ENCODE measurements around the gene C12orf57.
A peak's percentile ranks its signal among the peaks of the same experiment; 100 is the strongest.

Gene C12orf57

DNA sequence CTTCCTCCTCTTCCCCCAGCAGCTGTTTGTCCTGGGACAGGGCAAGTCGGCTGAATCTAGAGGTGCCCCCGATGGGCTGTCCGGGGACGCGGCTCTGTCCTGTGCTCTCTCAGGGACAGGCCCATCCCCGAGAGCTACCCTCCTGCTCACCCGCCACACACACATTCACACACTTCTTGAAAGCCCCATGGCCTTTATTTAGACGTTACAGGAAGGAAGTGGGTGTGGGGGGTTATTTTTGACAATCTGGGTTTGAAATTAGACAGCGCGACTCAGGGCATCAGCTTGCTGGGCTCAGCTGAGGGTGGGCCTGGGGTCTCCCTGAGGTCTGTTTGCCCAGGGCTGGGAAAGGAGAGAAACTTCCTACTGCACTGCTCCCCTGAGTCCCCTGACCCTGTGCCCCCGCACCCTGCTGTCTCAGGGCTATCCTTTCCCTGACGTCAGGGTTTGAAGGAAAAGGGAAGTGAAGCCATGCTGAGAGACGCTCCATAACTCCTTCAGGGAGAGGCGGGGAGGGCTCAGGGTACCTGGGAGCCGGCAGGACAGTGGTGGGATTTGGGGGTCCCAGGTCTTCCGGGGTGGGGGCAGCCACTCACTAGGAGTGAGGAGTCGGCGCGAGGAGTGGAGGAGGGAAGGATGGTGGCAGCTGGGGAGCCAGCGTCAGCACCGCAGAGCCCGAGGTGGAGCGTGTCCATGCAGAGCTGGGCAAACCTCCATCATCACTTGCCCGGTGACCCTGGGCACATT, 15.4 kb downstream of the C12orf57 start:
- ChIA-PET POLR2A (interaction anchor here (0.9 to 13.3 kb wide), 5 partner anchors 13 to 94 kb away, joined by 3 to 450 read pairs (median 4); partner anchors contain the start of genes C12orf57 and RNU7-1), CTCF (interaction anchor here (1.0 kb wide), 1 partner anchor 34 kb away, joined by 8 read pairs; no protein-coding TSS in a partner anchor)
- no peak for DNase-seq (ENCODE audit: extremely low spot score)
- TF ChIP-seq SUZ12 (IDR thresholded peaks at IDR 0.05), result no peak
- no peak for TF ChIP-seq HDGF (IDR thresholded peaks at IDR 0.05; ENCODE audit: borderline replicate concordance)
- TF ChIP-seq L3MBTL2 (conservative IDR thresholded peaks at IDR 0.05), result no peak
- TF ChIP-seq FOXA1 (IDR thresholded peaks at IDR 0.05), result no peak
- no peak for TF ChIP-seq FOXM1 (IDR thresholded peaks at IDR 0.05; ENCODE audit: borderline replicate concordance)
- no peak for TF ChIP-seq PKNOX1 (IDR thresholded peaks at IDR 0.05)
- TF ChIP-seq ELF4 (IDR thresholded peaks at IDR 0.05), result no peak

GRCh38 chr12:6959805-6960592, 16.2 kb downstream of the C12orf57 start:
- DNase-seq (ENCODE audit: extremely low spot score), result no peak
- ChIA-PET POLR2A (interaction anchor here (1.2 to 13.3 kb wide), 10 partner anchors 8 to 207 kb away, joined by 3 to 450 read pairs (median 12); partner anchors contain the start of genes C12orf57, CDCA3, MLF2 and PTPN6), CTCF (interaction anchor here (0.6 to 2.7 kb wide), 3 partner anchors 14 to 84 kb away, joined by 3 to 47 read pairs (median 9); partner anchors contain the start of genes C12orf57 and RNU7-1)
- no peak for TF ChIP-seq ARNT (IDR thresholded peaks at IDR 0.05)
- no peak for TF ChIP-seq TARDBP (IDR thresholded peaks at IDR 0.05)
- no peak for TF ChIP-seq HDGF (IDR thresholded peaks at IDR 0.05; ENCODE audit: borderline replicate concordance)
- no peak for TF ChIP-seq FOXA1 (IDR thresholded peaks at IDR 0.05)
- no peak for TF ChIP-seq ELF4 (IDR thresholded peaks at IDR 0.05)
- no peak for TF ChIP-seq SUZ12 (IDR thresholded peaks at IDR 0.05)
- no peak for TF ChIP-seq SP1 (IDR thresholded peaks at IDR 0.05)
- TF ChIP-seq CTBP1 (IDR thresholded peaks at IDR 0.05; ENCODE audit: borderline replicate concordance), result no peak
- TF ChIP-seq LEF1 (IDR thresholded peaks at IDR 0.05; ENCODE audit: borderline replicate concordance), result no peak
- no peak for TF ChIP-seq BHLHE40 (IDR thresholded peaks at IDR 0.05; ENCODE audit: borderline replicate concordance)
- TF ChIP-seq PKNOX1 (IDR thresholded peaks at IDR 0.05), result no peak
- TF ChIP-seq FOXK2 (IDR thresholded peaks at IDR 0.05), result no peak
- TF ChIP-seq NFRKB (IDR thresholded peaks at IDR 0.05), result no peak
- no peak for TF ChIP-seq FOXM1 (IDR thresholded peaks at IDR 0.05; ENCODE audit: borderline replicate concordance)
- TF ChIP-seq L3MBTL2 (conservative IDR thresholded peaks at IDR 0.05), result no peak
- TF ChIP-seq ZNF384 (IDR thresholded peaks at IDR 0.05), result no peak

GRCh38 chr12:6960593-6961277, 16.9 kb downstream of the C12orf57 start:
- no peak for DNase-seq (ENCODE audit: extremely low spot score)
- no peak for TF ChIP-seq HDGF (IDR thresholded peaks at IDR 0.05; ENCODE audit: borderline replicate concordance)
- no peak for TF ChIP-seq ELF4 (IDR thresholded peaks at IDR 0.05)
- no peak for TF ChIP-seq FOXA1 (IDR thresholded peaks at IDR 0.05)
- no peak for TF ChIP-seq TARDBP (IDR thresholded peaks at IDR 0.05)
- TF ChIP-seq BHLHE40 (IDR thresholded peaks at IDR 0.05; ENCODE audit: borderline replicate concordance), result no peak
- no peak for TF ChIP-seq PKNOX1 (IDR thresholded peaks at IDR 0.05)
- TF ChIP-seq LEF1 (IDR thresholded peaks at IDR 0.05; ENCODE audit: borderline replicate concordance), result no peak
- TF ChIP-seq CTBP1 (IDR thresholded peaks at IDR 0.05; ENCODE audit: borderline replicate concordance), result no peak
- no peak for TF ChIP-seq SUZ12 (IDR thresholded peaks at IDR 0.05)
- no peak for TF ChIP-seq SP1 (IDR thresholded peaks at IDR 0.05)
- TF ChIP-seq ARNT (IDR thresholded peaks at IDR 0.05), result no peak
- TF ChIP-seq NFRKB (IDR thresholded peaks at IDR 0.05), result no peak
- TF ChIP-seq L3MBTL2 (conservative IDR thresholded peaks at IDR 0.05), result no peak
- TF ChIP-seq FOXK2 (IDR thresholded peaks at IDR 0.05), result no peak
- POLR2A ChIA-PET, result interaction anchor here (0.6 to 13.3 kb wide), 20 partner anchors 9 to 208 kb away, joined by 3 to 450 read pairs (median 6); partner anchors contain the start of genes C12orf57, CDCA3, LPCAT3 and MLF2
- CTCF ChIA-PET, result interaction anchor here (0.6 to 2.7 kb wide), 10 partner anchors 15 to 152 kb away, joined by 3 to 47 read pairs (median 4); partner anchors contain the start of genes C12orf57, LPCAT3, RNU7-1 and SPSB2

GRCh38 chr12:6961278-6961694, 17.5 kb downstream of the C12orf57 start:
- POLR2A ChIA-PET, result interaction anchor here (0.6 to 13.3 kb wide), 24 partner anchors 9 to 407 kb away, joined by 3 to 450 read pairs (median 4); partner anchors contain the start of genes C12orf57, C1RL, CDCA3 and LPCAT3
- CTCF ChIA-PET, result interaction anchor here (0.7 to 2.7 kb wide), 15 partner anchors 9 to 152 kb away, joined by 3 to 47 read pairs (median 5); partner anchors contain the start of genes C12orf57, LPCAT3, RNU7-1 and SPSB2
- no peak for DNase-seq (ENCODE audit: extremely low spot score)
- TF ChIP-seq TARDBP (IDR thresholded peaks at IDR 0.05) (no peak), L3MBTL2 (conservative IDR thresholded peaks at IDR 0.05) (peak; percentile 53; the same call in 1 of the 2 replicates), HDGF (IDR thresholded peaks at IDR 0.05; ENCODE audit: borderline replicate concordance) (no peak), BHLHE40 (IDR thresholded peaks at IDR 0.05; ENCODE audit: borderline replicate concordance) (no peak)

Data from HEK293T (cell line).